CD4-positive, alpha-beta T cell treated with Interleukin-2 at 100 ng/mL for 4 hours (primary cell): ENCODE measurements around the gene FKBP8.

Source experiments
- DNase-seq: peaks from one replicate; pipeline ENCODE4 v3.0.0-alpha.2; 2020; ENCODE audit warnings: low spot score

The FKBP8 gene

GRCh38 chr19:18502246-18502637 is 41.1 kb downstream of the FKBP8 start:
- no peak for DNase-seq

GRCh38 chr19:18501832-18502231 is 41.5 kb downstream of the FKBP8 start:
- no peak for DNase-seq

DNA sequence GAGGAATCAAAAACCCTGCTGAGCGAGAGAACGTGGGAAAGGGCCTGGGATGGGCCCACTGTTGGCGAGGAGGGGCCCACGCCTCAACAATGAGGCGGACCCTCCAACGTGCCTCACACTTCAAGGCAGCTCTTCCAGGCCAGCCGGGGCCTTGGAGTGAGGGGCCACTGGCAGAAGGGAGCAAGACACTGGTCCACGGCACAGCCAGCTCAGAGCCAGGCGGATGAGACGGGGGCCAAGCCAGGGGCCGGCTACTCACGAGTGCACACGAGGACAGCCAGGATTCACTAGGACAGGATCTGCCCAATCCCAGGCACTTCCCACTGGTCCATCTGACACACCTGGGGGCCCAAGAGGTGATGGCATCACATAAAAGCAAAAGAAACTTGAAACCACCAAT is 42.0 kb downstream of the FKBP8 start:
- no peak for DNase-seq

- no peak for DNase-seq
Observed at GRCh38 chr19:18500799-18501198, 42.6 kb downstream of the FKBP8 start.

DNA sequence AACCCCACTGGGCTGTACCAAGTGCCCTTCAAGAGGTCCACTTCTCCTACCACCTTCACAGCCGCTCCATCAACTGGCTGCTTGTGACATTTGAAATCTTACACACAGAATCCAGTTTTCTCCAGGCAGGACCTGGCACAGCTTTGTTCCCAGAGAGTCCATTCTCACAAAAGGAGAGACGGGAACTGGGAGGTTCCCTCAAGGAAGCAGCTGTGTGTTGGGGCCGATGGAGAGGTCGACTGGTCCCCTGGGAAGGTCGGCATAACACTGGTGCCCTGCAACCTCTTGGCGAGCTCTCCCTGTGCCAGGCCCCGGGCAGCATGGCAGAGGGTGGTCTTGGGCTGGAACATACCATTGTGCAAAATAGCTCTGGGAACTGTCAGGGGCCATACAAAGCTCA is 43.0 kb downstream of the FKBP8 start:
- no peak for DNase-seq

DNA sequence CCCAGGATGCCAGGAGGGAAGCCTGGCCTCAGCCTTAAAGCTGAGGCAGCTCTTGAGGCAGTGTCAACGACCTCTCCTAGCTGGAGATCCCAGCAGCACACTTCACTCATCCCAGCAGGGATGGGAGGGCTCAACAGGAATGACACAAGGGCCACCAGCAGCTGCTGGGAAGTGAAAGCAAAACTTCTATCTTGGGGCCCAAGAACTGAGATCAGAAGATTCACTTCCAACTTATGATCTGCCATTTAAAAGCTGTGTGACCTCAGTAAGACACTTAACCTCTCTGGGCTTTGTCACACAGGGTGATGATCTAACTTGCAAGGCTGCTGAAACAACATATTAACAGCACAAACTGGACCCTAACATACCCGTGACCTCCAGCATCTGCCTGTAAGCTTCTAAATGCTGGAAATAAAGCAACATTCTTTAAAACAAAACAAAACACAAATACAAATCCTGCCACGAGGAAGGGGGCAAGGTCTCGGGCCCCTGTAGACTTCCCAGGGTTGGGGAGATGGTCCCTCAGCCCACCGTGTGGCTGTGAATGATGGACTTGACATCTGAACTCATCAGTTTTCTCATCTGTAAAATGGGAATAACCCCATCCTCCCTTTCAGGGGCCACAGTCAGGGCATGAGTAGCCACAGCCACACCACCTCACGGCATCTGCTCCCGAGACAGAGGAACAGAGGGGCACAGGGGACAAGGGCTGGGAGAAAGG is 44.2 kb downstream of the FKBP8 start:
- DNase-seq, result no peak

DNA sequence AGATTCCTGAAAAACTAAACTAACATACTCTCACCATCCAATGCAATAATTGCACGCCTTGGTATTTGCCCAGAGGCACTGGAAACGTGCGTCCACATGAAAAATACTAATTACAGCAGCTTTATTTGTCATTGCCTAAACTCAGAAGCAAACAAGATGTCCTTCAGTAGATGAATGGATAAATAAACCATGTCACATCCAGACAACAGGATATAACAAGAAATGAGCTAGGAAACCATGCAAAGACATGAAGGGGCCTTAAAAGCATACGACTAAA is 46.5 kb downstream of the FKBP8 start:
- no peak for DNase-seq

DNA sequence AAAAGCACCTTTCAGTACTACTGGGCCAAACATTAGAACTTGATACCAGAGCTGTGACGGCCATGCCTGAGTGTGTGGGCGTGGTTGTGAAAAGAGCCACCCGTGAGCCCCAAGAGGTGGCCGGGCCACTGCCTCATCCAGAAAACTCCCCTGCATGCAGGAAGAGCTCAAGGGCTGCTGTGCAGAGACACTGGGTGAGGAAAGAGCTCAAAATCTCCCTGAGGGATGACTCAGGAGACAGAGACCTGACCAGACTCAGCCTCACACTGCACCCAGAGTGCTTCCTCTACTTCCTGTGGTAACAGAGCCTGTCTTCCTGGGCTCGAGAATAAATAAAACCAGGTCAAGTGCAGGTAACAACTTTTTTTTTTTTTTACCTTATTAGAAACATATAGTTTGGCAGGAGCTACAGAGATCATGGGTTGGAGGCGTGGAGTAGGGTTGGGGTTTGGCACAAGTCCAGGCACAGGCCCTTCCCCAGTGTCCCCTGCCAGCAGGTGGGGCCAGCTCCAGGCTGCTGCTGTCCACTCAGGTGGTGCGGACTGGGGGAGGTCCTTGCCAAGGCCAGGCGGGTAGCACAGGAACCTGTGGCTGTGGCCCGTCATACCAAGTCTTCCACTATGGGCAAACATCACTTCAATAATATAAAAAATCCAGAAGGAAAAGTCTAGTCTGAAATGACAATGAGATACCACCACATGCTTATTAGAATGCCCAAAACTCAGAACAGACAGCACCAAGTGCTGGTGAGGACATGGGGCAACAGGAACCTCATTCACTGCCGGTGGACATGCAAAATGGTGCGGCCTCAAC is 47.0 kb downstream of the FKBP8 start:
- peak; percentile 91 for DNase-seq

DNA sequence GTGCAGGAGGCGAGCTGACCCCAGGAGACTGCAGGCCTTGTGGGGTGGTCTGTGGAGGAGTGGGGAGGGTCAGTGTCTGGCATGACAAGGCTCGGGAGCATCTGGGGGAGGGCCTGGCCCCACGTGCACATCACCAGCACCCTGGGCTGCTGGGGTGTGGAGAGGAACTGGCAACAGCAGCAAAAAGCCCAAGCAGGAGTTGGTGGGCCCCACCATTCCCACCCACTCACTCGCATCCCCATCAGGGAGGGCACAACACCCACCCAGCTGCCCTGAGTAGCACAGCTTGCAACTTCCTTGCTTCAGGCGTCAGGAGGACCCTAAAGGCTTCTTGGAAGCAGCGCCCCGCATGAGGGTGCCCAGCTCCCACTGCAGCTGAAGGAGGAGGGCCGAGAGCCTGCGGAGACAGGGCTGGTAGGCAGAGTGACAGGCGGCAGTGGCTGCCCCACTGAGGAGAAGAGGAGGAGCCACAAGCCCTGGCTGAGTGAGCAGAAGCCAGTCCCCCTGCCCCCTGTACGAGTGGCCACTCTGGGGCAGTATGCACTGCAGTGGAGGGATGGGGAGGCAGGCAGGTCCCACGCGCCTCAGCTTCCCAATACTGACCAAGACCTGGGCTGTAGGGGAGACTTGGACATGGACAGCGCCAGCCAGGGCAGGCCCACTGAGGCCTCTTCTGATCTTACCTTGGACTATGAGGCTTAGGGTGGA is 48.0 kb downstream of the FKBP8 start:
- no peak for DNase-seq

DNA sequence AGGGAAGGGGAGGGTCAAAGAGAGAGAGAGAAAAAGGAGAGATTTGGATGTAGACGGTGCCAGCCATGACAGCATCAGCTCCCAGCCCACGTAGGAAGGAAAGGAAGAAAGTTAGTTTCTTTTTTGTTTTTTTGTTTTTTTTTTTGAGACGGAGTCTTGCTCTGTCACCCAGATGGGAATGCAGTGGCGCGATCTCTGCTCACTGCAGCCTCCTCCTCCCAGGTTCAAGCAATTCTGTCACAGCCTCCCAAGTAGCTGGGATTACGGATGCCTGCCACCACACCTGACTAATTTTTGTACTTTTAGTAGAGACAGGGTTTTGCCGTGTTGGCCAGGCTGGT is 49.1 kb downstream of the FKBP8 start:
- no peak for DNase-seq

- DNase-seq, result no peak
Observed at GRCh38 chr19:18493440-18494266, 49.7 kb downstream of the FKBP8 start.

DNA sequence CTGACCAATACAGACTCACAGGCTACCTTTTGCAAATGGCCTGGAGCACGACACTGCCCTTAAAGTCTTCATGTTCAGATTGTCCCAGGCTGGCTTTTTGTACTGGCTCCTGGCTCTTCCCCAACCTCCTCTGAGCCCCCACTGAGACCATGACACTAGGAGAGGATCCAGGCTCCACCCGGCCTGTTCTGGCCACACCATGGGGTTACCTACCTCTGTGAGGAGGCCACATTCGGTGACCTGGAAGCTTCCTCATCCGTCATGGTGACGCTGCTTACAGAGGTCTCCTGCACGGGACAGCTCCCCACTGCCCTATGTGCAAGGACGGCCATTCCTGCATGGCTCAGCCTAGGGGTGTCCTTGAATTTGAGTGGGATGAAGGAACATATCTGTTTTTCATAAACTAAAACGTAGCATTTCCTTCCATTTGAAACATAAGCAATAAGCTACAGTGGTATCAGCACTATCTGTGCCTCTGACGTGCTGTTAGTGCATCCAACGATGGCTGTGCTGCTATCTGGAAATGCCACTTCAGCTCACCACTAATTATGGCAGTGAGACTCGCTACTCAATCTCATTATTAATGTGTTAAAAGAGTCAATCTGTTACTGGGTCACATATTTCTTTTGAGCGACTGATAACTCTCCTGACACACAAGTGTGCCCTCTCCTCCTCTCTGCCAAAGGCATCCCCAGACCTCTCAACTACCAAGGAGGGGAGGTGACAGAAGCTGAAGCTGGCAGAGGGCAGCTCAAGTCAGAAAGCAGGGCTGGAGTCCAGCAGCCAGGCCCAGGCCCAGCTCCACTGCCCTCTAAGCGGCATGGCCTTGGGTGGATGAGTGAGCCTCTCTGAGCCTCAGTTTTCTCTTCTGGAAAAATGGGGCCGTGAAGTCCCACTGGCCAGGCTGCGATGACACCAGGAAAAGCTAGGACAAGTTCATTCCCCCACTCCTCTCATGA is 51.1 kb downstream of the FKBP8 start:
- DNase-seq, result no peak

DNA sequence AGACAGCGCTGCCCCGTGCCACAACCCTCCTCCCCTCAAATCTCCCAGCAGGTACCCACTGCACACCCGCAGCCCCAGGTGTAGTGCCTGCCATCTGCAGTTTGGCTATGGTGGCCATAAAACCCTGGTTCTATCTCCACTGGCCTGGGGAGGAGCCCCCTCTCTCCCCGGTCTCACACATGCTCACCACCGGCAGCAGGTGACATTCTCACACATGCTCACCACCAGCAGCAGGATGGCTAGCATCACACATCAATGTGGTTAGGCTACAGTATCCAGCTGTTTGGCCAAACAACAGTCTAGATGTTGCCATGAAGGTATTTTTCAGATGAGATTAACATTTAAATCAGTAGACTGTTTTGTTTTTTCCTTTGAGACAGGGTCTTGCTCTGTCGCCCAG is 52.6 kb downstream of the FKBP8 start:
- no peak for DNase-seq

- DNase-seq, result no peak
Observed at GRCh38 chr19:18489627-18490184, 53.7 kb downstream of the FKBP8 start.

DNA sequence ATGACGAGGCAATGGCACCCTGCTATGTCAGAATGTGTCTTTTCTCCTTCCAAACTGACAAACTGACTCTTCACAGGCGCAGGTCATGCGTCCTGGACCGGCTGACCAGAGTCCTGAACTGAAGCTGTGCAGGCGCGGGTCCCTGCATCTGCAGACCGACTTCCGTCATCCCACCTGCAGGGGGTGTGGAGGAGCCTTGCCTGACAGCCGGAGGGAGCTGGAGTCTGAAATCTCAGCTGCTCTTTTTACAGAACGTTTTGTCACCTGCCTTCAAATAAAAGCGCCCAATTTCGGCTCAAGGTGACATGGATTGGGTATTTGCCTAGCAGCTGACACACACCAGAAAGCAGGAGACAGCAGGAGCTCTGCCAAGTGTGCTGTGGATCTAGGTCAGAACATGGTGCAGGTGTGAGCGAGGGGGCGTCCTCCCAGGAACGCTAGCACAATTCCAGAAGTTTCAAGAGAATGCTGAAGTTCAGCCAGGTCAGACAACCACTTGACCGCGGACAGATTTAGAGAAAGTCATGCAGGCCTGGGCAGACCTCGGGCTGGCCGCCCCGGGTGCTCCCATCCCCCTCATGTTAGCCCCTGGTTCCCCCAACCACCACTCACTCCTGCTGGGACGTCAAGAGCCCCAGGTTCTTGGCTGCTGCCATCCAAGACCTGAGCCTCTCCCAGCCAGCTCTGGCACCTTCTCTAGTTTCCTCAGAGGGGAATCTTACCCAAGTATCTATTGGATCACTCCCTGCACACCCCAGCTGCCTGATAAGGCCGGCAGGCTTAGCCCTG is 54.3 kb downstream of the FKBP8 start:
- no peak for DNase-seq

GRCh38 chr19:18488403-18488723 is 55.0 kb downstream of the FKBP8 start:
- no peak for DNase-seq

GRCh38 chr19:18487576-18488402 is 55.6 kb downstream of the FKBP8 start:
- DNase-seq, result no peak

DNA sequence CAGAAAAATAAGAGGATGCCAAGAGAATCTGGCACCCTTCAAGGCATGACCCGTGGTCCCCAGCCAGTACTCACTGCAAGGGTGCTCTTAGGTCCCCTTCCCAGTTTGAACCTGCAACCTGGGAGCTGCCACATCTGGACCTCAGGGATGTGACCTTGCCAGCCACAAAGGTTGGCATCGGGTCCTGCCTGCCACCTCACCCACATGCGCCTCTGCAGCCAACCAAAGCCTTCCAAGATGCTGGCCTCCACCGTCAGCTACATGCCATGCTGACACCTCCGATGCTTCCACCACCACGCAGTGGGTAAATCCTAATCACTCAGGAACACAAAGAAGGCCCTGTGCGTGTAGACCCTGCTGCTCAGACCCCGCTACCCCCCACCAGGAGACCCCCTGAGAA is 56.6 kb downstream of the FKBP8 start:
- no peak for DNase-seq

- DNase-seq, result no peak
Observed at GRCh38 chr19:18484992-18485391, 58.4 kb downstream of the FKBP8 start.
